Panc1 (cell line): ENCODE measurements around the gene MRPS16. TPM values are rescaled to one million over a fixed set of nuclear protein-coding genes. Genes with fewer than 3 reads are reported as not detected.

Experiments used
- ATAC-seq: fragments of 200-7000 bp; cut with Tn5 transposase; 2 replicates; pipeline ENCODE4 v1.9.1; 2020; ENCODE audit warnings: mild to moderate bottlenecking, moderate library complexity
- BruUV-seq: library from RNA; stranded (reverse); fragments of 400-500 nt; replicated peaks from 2 replicates; lab custom pipeline; 2021; lab: Mats Ljungman, UMichigan
- CTCF ChIA-PET: fragments of 300-600 bp; sonication (Branson Sonifier 250); formaldehyde crosslinking; loops from one replicate; lab custom pipeline; 2022; ENCODE audit warnings: antibody characterized with exemption; lab: Charles Lee
- POLR2A ChIA-PET: fragments of 300-600 bp; sonication (Branson Sonifier 250); formaldehyde crosslinking; loops from one replicate; lab custom pipeline; 2022; ENCODE audit warnings: antibody characterized with exemption; lab: Charles Lee
- DNase-seq: peaks from one replicate; pipeline ENCODE4 v3.0.0-alpha.2; 2010; ENCODE audit warnings: low read depth, low spot score
- H3K27ac ChIP-seq: 2 replicates; pipeline ENCODE4 v1.5.1; 2011; ENCODE audit warnings: mild to moderate bottlenecking, low read length, inconsistent platforms
- H3K27me3 ChIP-seq: fragments of 200-500 bp; sonication (Bioruptor generic); 2 replicates; pipeline ENCODE4 v1.6.0; 2014; ENCODE audit warnings: low read length, inconsistent platforms; ENCODE audit not compliant: control insufficient read depth, insufficient read depth
- H3K36me3 ChIP-seq: fragments of 200-500 bp; sonication (Bioruptor generic); 2 replicates; pipeline ENCODE4 v1.5.1; 2014; ENCODE audit warnings: inconsistent platforms, mild to moderate bottlenecking, low read length, moderate library complexity; ENCODE audit not compliant: control insufficient read depth, insufficient read depth
- H3K4me1 ChIP-seq: 2 replicates; pipeline ENCODE4 v1.5.1; 2011; ENCODE audit warnings: inconsistent platforms, mild to moderate bottlenecking, low read length, moderate library complexity; ENCODE audit not compliant: control insufficient read depth, insufficient read depth
- H3K4me3 ChIP-seq, 2 experiments: 2 replicates each; pipeline ENCODE4 v1.5.1; 2011 to 2012; ENCODE audit warnings: low read depth in 2 of 2, low read length in 2 of 2, mild to moderate bottlenecking in 2 of 2, inconsistent platforms in 1 of 2, moderate library complexity in 1 of 2
- H3K9me3 ChIP-seq: fragments of 200-500 bp; sonication (Bioruptor generic); 2 replicates; pipeline ENCODE4 v1.5.1; 2014; ENCODE audit warnings: low read depth, mild to moderate bottlenecking, inconsistent platforms, low read length, moderate library complexity; ENCODE audit not compliant: control insufficient read depth, insufficient read depth
- CTCF ChIP-seq: fragments of 450-650 bp; IDR thresholded peaks from 2 replicates; pipeline ENCODE4 v1.5.1; 2017; ENCODE audit warnings: mild to moderate bottlenecking
- POLR2AphosphoS5 ChIP-seq: IDR thresholded peaks from 2 replicates; pipeline ENCODE4 v1.6.1; 2012; ENCODE audit warnings: mild to moderate bottlenecking, low read depth, low read length, moderate library complexity
- REST ChIP-seq, 2 experiments: IDR thresholded peaks; 2 replicates each; pipeline ENCODE4 v1.6.1; 2011 to 2012; ENCODE audit warnings: low read depth in 2 of 2, control low read depth in 1 of 2, low read length in 1 of 2, mild to moderate bottlenecking in 1 of 2, moderate library complexity in 1 of 2; ENCODE audit not compliant: insufficient read depth in 1 of 2
- SIN3A ChIP-seq: IDR thresholded peaks from 2 replicates; pipeline ENCODE4 v1.6.1; 2012; ENCODE audit warnings: low read depth, mild to moderate bottlenecking, low read length, moderate library complexity, borderline replicate concordance; ENCODE audit not compliant: insufficient read depth
- TCF7L2 ChIP-seq: IDR thresholded peaks from 2 replicates; pipeline ENCODE4 v1.6.1; 2011; ENCODE audit warnings: mild to moderate bottlenecking, low read depth, low read length, inconsistent platforms
- in situ Hi-C: cut with HindIII; loops from 2 replicates; pipeline ENCODE4 v1.10.0; 2016; ENCODE audit warnings: low sequenced_read_pairs, low pct_unique_long_range_greater_than_20kb
- intact Hi-C: fragments of 100-400 bp; cut with micrococcal nuclease; formaldehyde crosslinking; loops from one replicate; pipeline ENCODE4 v1.10.0; 2022; ENCODE audit not compliant: unreplicated experiment
- total RNA-seq: library from RNA; stranded (reverse); gene quantifications from one replicate; pipeline ENCODE4 v1.2.1, GENCODE V29; 2021; ENCODE audit not compliant: unreplicated experiment

MRPS16 gene
- total RNA-seq, 1 experiment from 2014 or later, result 199 TPM

GRCh38 chr10:73244866-73245477, 7.5 kb downstream of the MRPS16 start:
- BruUV-seq, result no TSS peak
- intact Hi-C loops (no loop called here), in situ Hi-C loops (no loop called here)
- DNase-seq (no peak), ATAC-seq (no peak)
- Histone ChIP-seq H3K9me3 (no peaks in the 10 kb centered on the region), H3K27ac (peak overlapping the region; percentile 99), H3K27me3 (no peaks in the 10 kb centered on the region), H3K36me3 (peaks cover 41% of the 10 kb centered on the region), H3K4me3 (peak overlapping the region; percentile 66 to 95), H3K4me1 (peaks cover 31% of the 10 kb centered on the region)
- CTCF ChIA-PET, result no interaction called here
- no peak for TF ChIP-seq POLR2AphosphoS5
- no peak for TF ChIP-seq CTCF
- TF ChIP-seq TCF7L2, result no peak
- TF ChIP-seq SIN3A, result no peak
- no peak for TF ChIP-seq REST (IDR thresholded peaks at IDR 0.05; ENCODE audit: insufficient read depth in 1 of 2, low read depth in 2 of 2, low read length in 1 of 2)
- POLR2A ChIA-PET, result interaction anchor here (0.7 to 1.0 kb wide), 2 partner anchors 40 to 751 kb away, joined by 3 to 5 read pairs; no protein-coding TSS in a partner anchor

- Histone ChIP-seq H3K4me1 (peaks cover 11% of the 10 kb centered on the region), H3K9me3 (no peaks in the 10 kb centered on the region), H3K27me3 (no peaks in the 10 kb centered on the region), H3K36me3 (peaks cover 49% of the 10 kb centered on the region), H3K27ac (no peak overlapping the region), H3K4me3 (no peak overlapping the region)
- BruUV-seq, result no TSS peak
- intact Hi-C loops, result no loop called here
- CTCF ChIA-PET, result no interaction called here
- no peak for TF ChIP-seq SIN3A
- TF ChIP-seq CTCF, result no peak
- POLR2A ChIA-PET, result no interaction called here
- ATAC-seq, result no peak
- no peak for DNase-seq
- in situ Hi-C loops, result no loop called here
These were observed 12.5 kb downstream of the MRPS16 start for GRCh38 chr10:73239908-73240307.
